Esophagus squamous epithelium (tissue), 4 donors: ENCODE data around the gene FOXN1.

Source experiments
- POLR2A ChIP-seq, 4 donors: fragments of 450-650 bp; IDR thresholded peaks; one replicate each; pipeline ENCODE4 v1.6.1; 2017; ENCODE audit warnings: antibody characterized with exemption in 4 of 4, mild to moderate bottlenecking in 4 of 4, moderate library complexity in 3 of 4
- TF ChIP-seq, protein P1 (sequence below), 6 experiments: fragments of 450-650 bp in 4 of 6; fragments of 200-600 bp in 2 of 6; sonication (generic) in 2 of 6; IDR thresholded peaks; one replicate each; pipeline ENCODE4 v1.5.1; 2016 to 2019; ENCODE audit warnings: antibody characterized with exemption in 6 of 6, mild to moderate bottlenecking in 4 of 6, moderate library complexity in 4 of 6

DNA sequence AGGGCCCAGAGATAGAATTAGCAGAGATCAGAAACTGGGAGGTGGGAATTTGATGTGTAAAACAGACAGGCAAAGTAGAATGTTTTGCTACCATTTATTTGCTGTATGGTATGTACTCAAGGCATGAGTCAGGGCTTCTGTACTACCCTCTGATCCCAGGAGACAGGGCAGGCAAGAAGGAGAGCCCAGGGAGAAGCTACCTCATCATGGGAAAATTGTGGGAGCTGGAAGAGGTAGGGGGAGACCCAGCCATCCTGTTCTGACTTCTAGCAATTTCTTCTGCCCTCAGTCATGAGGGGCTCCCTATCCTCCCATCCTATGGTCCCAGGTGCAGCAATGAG is 66.9 kb downstream of the FOXN1 start:
- no peak for TF ChIP-seq POLR2A (IDR thresholded peaks at IDR 0.05)
- TF ChIP-seq, protein P1, sequence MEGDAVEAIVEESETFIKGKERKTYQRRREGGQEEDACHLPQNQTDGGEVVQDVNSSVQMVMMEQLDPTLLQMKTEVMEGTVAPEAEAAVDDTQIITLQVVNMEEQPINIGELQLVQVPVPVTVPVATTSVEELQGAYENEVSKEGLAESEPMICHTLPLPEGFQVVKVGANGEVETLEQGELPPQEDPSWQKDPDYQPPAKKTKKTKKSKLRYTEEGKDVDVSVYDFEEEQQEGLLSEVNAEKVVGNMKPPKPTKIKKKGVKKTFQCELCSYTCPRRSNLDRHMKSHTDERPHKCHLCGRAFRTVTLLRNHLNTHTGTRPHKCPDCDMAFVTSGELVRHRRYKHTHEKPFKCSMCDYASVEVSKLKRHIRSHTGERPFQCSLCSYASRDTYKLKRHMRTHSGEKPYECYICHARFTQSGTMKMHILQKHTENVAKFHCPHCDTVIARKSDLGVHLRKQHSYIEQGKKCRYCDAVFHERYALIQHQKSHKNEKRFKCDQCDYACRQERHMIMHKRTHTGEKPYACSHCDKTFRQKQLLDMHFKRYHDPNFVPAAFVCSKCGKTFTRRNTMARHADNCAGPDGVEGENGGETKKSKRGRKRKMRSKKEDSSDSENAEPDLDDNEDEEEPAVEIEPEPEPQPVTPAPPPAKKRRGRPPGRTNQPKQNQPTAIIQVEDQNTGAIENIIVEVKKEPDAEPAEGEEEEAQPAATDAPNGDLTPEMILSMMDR (IDR thresholded peaks at IDR 0.05) = no peak
